Trophoblast cell (in vitro differentiated cells and primary cell): ENCODE data around the gene KCNQ1.

Experiments used
- DNase-seq, 2 donors: peaks; one replicate each; pipeline ENCODE4 v3.0.0-alpha.2; 2016
- H2AFZ ChIP-seq: 2 replicates; pipeline ENCODE4 v1.6.1; 2013; ENCODE audit warnings: low read length, moderate library complexity, mild to moderate bottlenecking; ENCODE audit not compliant: insufficient read depth, poor library complexity
- H2AK5ac ChIP-seq: 2 replicates; pipeline ENCODE4 v1.6.1; 2013; ENCODE audit warnings: mild to moderate bottlenecking, low read length
- H2BK120ac ChIP-seq: 2 replicates; pipeline ENCODE4 v1.6.1; 2013; ENCODE audit warnings: low read length, mild to moderate bottlenecking, moderate library complexity; ENCODE audit not compliant: insufficient read depth, poor library complexity
- H2BK12ac ChIP-seq: 2 replicates; pipeline ENCODE4 v1.6.1; 2013; ENCODE audit warnings: mild to moderate bottlenecking, low read length, moderate library complexity
- H2BK5ac ChIP-seq: 2 replicates; pipeline ENCODE4 v1.6.1; 2013; ENCODE audit warnings: low read length, low read depth, moderate library complexity, mild to moderate bottlenecking; ENCODE audit not compliant: poor library complexity
- H3K14ac ChIP-seq: 2 replicates; pipeline ENCODE4 v1.6.1; 2013; ENCODE audit warnings: mild to moderate bottlenecking, low read length
- H3K18ac ChIP-seq: 2 replicates; pipeline ENCODE4 v1.6.1; 2013; ENCODE audit warnings: mild to moderate bottlenecking, low read length
- H3K23ac ChIP-seq: 2 replicates; pipeline ENCODE4 v1.6.1; 2013; ENCODE audit warnings: low read length
- H3K27ac ChIP-seq: 2 replicates; pipeline ENCODE4 v1.5.1; 2013; ENCODE audit warnings: low read depth, mild to moderate bottlenecking, inconsistent platforms, low read length, moderate library complexity
- H3K27me3 ChIP-seq: 2 replicates; pipeline ENCODE4 v1.6.1; 2013; ENCODE audit warnings: inconsistent platforms, mild to moderate bottlenecking, low read length, moderate library complexity; ENCODE audit not compliant: insufficient read depth
- H3K36me3 ChIP-seq, 2 experiments: 1 replicate in 1 of 2; 2 replicates in 1 of 2; pipeline ENCODE4 v1.6.1; 2013; ENCODE audit warnings: low read length in 2 of 2, mild to moderate bottlenecking in 2 of 2, moderate library complexity in 1 of 2; ENCODE audit not compliant: insufficient read depth in 2 of 2, control insufficient read depth in 1 of 2
- H3K4ac ChIP-seq: 2 replicates; pipeline ENCODE4 v1.6.1; 2013; ENCODE audit warnings: low read depth, mild to moderate bottlenecking, low read length, moderate library complexity
- H3K4me1 ChIP-seq, 2 experiments: 1 replicate in 1 of 2; 2 replicates in 1 of 2; pipeline ENCODE4 v1.6.1; 2013; ENCODE audit warnings: low read length in 2 of 2, mild to moderate bottlenecking in 2 of 2, moderate library complexity in 1 of 2; ENCODE audit not compliant: insufficient read depth in 2 of 2, control insufficient read depth in 1 of 2
- H3K4me2 ChIP-seq: 2 replicates; pipeline ENCODE4 v1.6.1; 2013; ENCODE audit warnings: inconsistent platforms, mild to moderate bottlenecking, low read length, moderate library complexity
- H3K4me3 ChIP-seq: 2 replicates; pipeline ENCODE4 v1.5.1; 2013; ENCODE audit warnings: mild to moderate bottlenecking, low read depth, low read length, inconsistent platforms
- H3K79me1 ChIP-seq: one replicate; pipeline ENCODE4 v1.6.1; 2013; ENCODE audit warnings: low read length
- H3K79me2 ChIP-seq: 2 replicates; pipeline ENCODE4 v1.6.1; 2013; ENCODE audit warnings: low read length, mild to moderate bottlenecking; ENCODE audit not compliant: control insufficient read depth, insufficient read depth, poor library complexity
- H3K9ac ChIP-seq: 2 replicates; pipeline ENCODE4 v1.6.1; 2013; ENCODE audit warnings: mild to moderate bottlenecking, low read length
- H3K9me3 ChIP-seq: 2 replicates; pipeline ENCODE4 v1.6.1; 2013; ENCODE audit warnings: low read depth, mild to moderate bottlenecking, control low read depth, inconsistent platforms, low read length; ENCODE audit not compliant: insufficient read depth
- H4K12ac ChIP-seq: 2 replicates; pipeline ENCODE4 v1.6.1; 2013; ENCODE audit warnings: low read depth, mild to moderate bottlenecking, low read length, moderate library complexity
- H4K8ac ChIP-seq: 2 replicates; pipeline ENCODE4 v1.6.1; 2013; ENCODE audit warnings: low read depth, mild to moderate bottlenecking, low read length, moderate library complexity
- H4K91ac ChIP-seq: one replicate; pipeline ENCODE4 v1.6.1; 2013; ENCODE audit warnings: low read depth, mild to moderate bottlenecking, low read length, moderate library complexity
- WGBS: extraction: QIAGEN DNeasy Blood & Tissue Kit; methylation state at CpG from one replicate; pipeline ENCODE4 v1.1.7; 2013; ENCODE audit warnings: missing lambda C conversion rate; ENCODE audit not compliant: insufficient read length, insufficient coverage; ENCODE audit errors: extremely low coverage; 5-methylcytosine and 5-hydroxymethylcytosine counted together

Gene KCNQ1

GRCh38 chr11:2781408-2782274 is 336.8 kb downstream of the KCNQ1 start:
- WGBS = no CpG with 5 or more reads among the region's 19 CpGs
- H3K79me1 ChIP-seq = no peaks in the 10 kb centered on the region
- H3K4me1 ChIP-seq = peaks cover 12 to 25% of the 10 kb centered on the region in 2 experiments
- peak overlapping the region; percentile 2 for H2AK5ac ChIP-seq
- no peak overlapping the region for H3K14ac ChIP-seq
- H4K91ac ChIP-seq = no peak overlapping the region
- H3K4me3 ChIP-seq = no peak overlapping the region
- H2BK12ac ChIP-seq = no peak overlapping the region
- H3K79me2 ChIP-seq = no peaks in the 10 kb centered on the region
- no peak for DNase-seq
- no peak overlapping the region for H3K9ac ChIP-seq
- H3K23ac ChIP-seq = no peak overlapping the region
- no peak overlapping the region for H2BK5ac ChIP-seq
- H3K36me3 ChIP-seq = no peaks in the 10 kb centered on the region
- H4K8ac ChIP-seq = no peak overlapping the region
- H3K4ac ChIP-seq = no peak overlapping the region
- no peak overlapping the region for H3K18ac ChIP-seq
- no peak overlapping the region for H4K12ac ChIP-seq
- H2BK120ac ChIP-seq = no peak overlapping the region
- H2AFZ ChIP-seq = no peak overlapping the region
- H3K27ac ChIP-seq = no peak overlapping the region
- no peaks in the 10 kb centered on the region for H3K9me3 ChIP-seq
- H3K27me3 ChIP-seq = no peaks in the 10 kb centered on the region
- H3K4me2 ChIP-seq = no peak overlapping the region

GRCh38 chr11:2782769-2783168 is 338.0 kb downstream of the KCNQ1 start:
- no peak for DNase-seq
- Histone ChIP-seq H2AFZ (no peak overlapping the region), H2AK5ac (no peak overlapping the region), H3K79me1 (no peaks in the 10 kb centered on the region), H2BK12ac (no peak overlapping the region), H3K4me1 (peaks cover 7 to 19% of the 10 kb centered on the region in 2 experiments), H3K4me3 (no peak overlapping the region), H3K27me3 (no peaks in the 10 kb centered on the region), H4K12ac (no peak overlapping the region), H3K9ac (no peak overlapping the region), H3K4ac (no peak overlapping the region), H2BK5ac (no peak overlapping the region), H3K36me3 (no peaks in the 10 kb centered on the region), H3K18ac (no peak overlapping the region), H4K8ac (no peak overlapping the region), H3K23ac (no peak overlapping the region), H4K91ac (no peak overlapping the region), H3K27ac (no peak overlapping the region), H2BK120ac (no peak overlapping the region), H3K9me3 (no peaks in the 10 kb centered on the region), H3K14ac (no peak overlapping the region), H3K79me2 (no peaks in the 10 kb centered on the region), H3K4me2 (no peak overlapping the region)
- WGBS = no CpG with 5 or more reads among the region's 2 CpGs

GRCh38 chr11:2783536-2784082 is 338.8 kb downstream of the KCNQ1 start:
- Histone ChIP-seq H3K79me1 (no peaks in the 10 kb centered on the region), H4K8ac (no peak overlapping the region)

GRCh38 chr11:2787816-2788167 is 343.0 kb downstream of the KCNQ1 start:
- DNase-seq = no peak
- no peak overlapping the region for H3K4ac ChIP-seq
- H3K27ac ChIP-seq = no peak overlapping the region
- H3K18ac ChIP-seq = no peak overlapping the region
- no peak overlapping the region for H3K4me3 ChIP-seq
- no peak overlapping the region for H3K23ac ChIP-seq
- H3K4me1 ChIP-seq = peaks cover 8% of the 10 kb centered on the region in 2 experiments
- no peak overlapping the region for H2BK5ac ChIP-seq
- no CpG with 5 or more reads among the region's 10 CpGs for WGBS
- no peaks in the 10 kb centered on the region for H3K36me3 ChIP-seq
- no peaks in the 10 kb centered on the region for H3K79me2 ChIP-seq
- H3K79me1 ChIP-seq = no peaks in the 10 kb centered on the region
- no peak overlapping the region for H2BK12ac ChIP-seq
- no peak overlapping the region for H3K4me2 ChIP-seq
- no peak overlapping the region for H4K91ac ChIP-seq
- no peak overlapping the region for H3K14ac ChIP-seq
- H3K27me3 ChIP-seq = no peaks in the 10 kb centered on the region
- no peak overlapping the region for H4K8ac ChIP-seq
- H3K9ac ChIP-seq = no peak overlapping the region
- no peak overlapping the region for H2BK120ac ChIP-seq
- peaks cover 4% of the 10 kb centered on the region for H3K9me3 ChIP-seq
- no peak overlapping the region for H2AFZ ChIP-seq
- no peak overlapping the region for H2AK5ac ChIP-seq
- no peak overlapping the region for H4K12ac ChIP-seq

More at GRCh38 chr11:2783536-2784082, 338.8 kb downstream of the KCNQ1 start:
- Histone ChIP-seq H2BK12ac (no peak overlapping the region), H3K4ac (no peak overlapping the region), H3K9ac (no peak overlapping the region), H3K14ac (no peak overlapping the region), H2AFZ (no peak overlapping the region), H3K79me2 (no peaks in the 10 kb centered on the region), H2BK5ac (no peak overlapping the region), H3K9me3 (no peaks in the 10 kb centered on the region), H3K4me3 (no peak overlapping the region), H3K27ac (no peak overlapping the region), H4K12ac (no peak overlapping the region), H3K23ac (no peak overlapping the region), H3K27me3 (no peaks in the 10 kb centered on the region), H3K4me1 (peaks cover 6 to 15% of the 10 kb centered on the region in 2 experiments), H2BK120ac (no peak overlapping the region), H3K18ac (no peak overlapping the region), H3K36me3 (no peaks in the 10 kb centered on the region), H3K4me2 (no peak overlapping the region), H4K91ac (no peak overlapping the region), H2AK5ac (no peak overlapping the region)
- no peak for DNase-seq
